Measurements from ENCODE around the gene CCDC66. TPM values are rescaled to one million over a fixed set of nuclear protein-coding genes. Genes with fewer than 3 reads are reported as not detected.

The CCDC66 gene
- polyA plus RNA-seq, 1 of the 3 experiments (the other 2 are of a cell fraction): 4.6 TPM

GRCh38 chr3:56613016-56613415 lies 56.0 kb downstream of the CCDC66 start:
- 100% methylated on average over 1 of the region's 1 CpG for WGBS (ENCODE audit: low lambda C conversion rate)
- no peak for DNase-seq
- no peak overlapping the region for H3K4me2 ChIP-seq
- no peaks in the 10 kb centered on the region for H3K27me3 ChIP-seq (ENCODE audit: insufficient read depth)
- peaks cover 12% of the 10 kb centered on the region for H3F3A ChIP-seq (replicated peaks; ENCODE audit: insufficient read depth)
- H3K4me3 ChIP-seq (ENCODE audit: low read depth in 2 of 2, low read length in 1 of 2): no peak overlapping the region
- no peaks in the 10 kb centered on the region for H4K20me1 ChIP-seq (ENCODE audit: insufficient read depth)
- peaks cover 3% of the 10 kb centered on the region; the same call in 1 of the 2 replicates for H3K79me2 ChIP-seq (ENCODE audit: insufficient read depth)
- CTCF ChIA-PET: no interaction called here
- TF ChIP-seq, protein P1, sequence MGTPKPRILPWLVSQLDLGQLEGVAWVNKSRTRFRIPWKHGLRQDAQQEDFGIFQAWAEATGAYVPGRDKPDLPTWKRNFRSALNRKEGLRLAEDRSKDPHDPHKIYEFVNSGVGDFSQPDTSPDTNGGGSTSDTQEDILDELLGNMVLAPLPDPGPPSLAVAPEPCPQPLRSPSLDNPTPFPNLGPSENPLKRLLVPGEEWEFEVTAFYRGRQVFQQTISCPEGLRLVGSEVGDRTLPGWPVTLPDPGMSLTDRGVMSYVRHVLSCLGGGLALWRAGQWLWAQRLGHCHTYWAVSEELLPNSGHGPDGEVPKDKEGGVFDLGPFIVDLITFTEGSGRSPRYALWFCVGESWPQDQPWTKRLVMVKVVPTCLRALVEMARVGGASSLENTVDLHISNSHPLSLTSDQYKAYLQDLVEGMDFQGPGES (IDR thresholded peaks at IDR 0.05; ENCODE audit: low read depth, low read length): no peak
- TF ChIP-seq CHD2 (IDR thresholded peaks at IDR 0.05; ENCODE audit: low read length, partially characterized antibody) (no peak), RCOR1 (IDR thresholded peaks at IDR 0.05; ENCODE audit: low read length) (no peak), SIN3A (IDR thresholded peaks at IDR 0.05; ENCODE audit: borderline replicate concordance, low read depth, low read length) (no peak), USF2 (IDR thresholded peaks at IDR 0.05; ENCODE audit: borderline replicate concordance, low read depth, low read length) (no peak), FOSL2 (IDR thresholded peaks at IDR 0.05; ENCODE audit: borderline replicate concordance, low read depth) (no peak), MAX (IDR thresholded peaks at IDR 0.05; ENCODE audit: low read depth) (no peak), POLR2AphosphoS5 (IDR thresholded peaks at IDR 0.05; ENCODE audit: low read depth, low read length) (no peak)
- no peaks in the 10 kb centered on the region for H3K9me2 ChIP-seq
- no peaks in the 10 kb centered on the region for H3K4me1 ChIP-seq (ENCODE audit: control insufficient read depth in 1 of 2, insufficient read depth in 2 of 2, low read depth in 1 of 2, low read length in 1 of 2)
- H3K9me3 ChIP-seq: no peaks in the 10 kb centered on the region
- H2AFZ ChIP-seq (ENCODE audit: low read depth): no peak overlapping the region
- POLR2A ChIA-PET: no interaction called here
- H3K9ac ChIP-seq: no peak overlapping the region
- H3K36me3 ChIP-seq (replicated peaks in 1 of 2; ENCODE audit: control insufficient read depth in 1 of 2, insufficient read depth in 2 of 2, low read length in 1 of 2): peaks cover 46% of the 10 kb centered on the region in 2 experiments
- no peak overlapping the region for H3K27ac ChIP-seq (ENCODE audit: low read depth in 2 of 2, low read length in 1 of 2)

- ChIA-PET CTCF (interaction anchor here (0.6 kb wide), 1 partner anchor 55 kb away, joined by 3 read pairs; no protein-coding TSS in a partner anchor), POLR2A (no interaction called here)
- Histone ChIP-seq H3K9me3 (no peaks in the 10 kb centered on the region), H3K4me3 (ENCODE audit: low read depth in 2 of 2, low read length in 1 of 2) (no peak overlapping the region), H3F3A (replicated peaks; ENCODE audit: insufficient read depth) (peaks cover 14% of the 10 kb centered on the region), H4K20me1 (ENCODE audit: insufficient read depth) (no peaks in the 10 kb centered on the region), H3K9ac (no peak overlapping the region), H3K27me3 (ENCODE audit: insufficient read depth) (no peaks in the 10 kb centered on the region), H3K4me1 (ENCODE audit: control insufficient read depth in 1 of 2, insufficient read depth in 2 of 2, low read depth in 1 of 2, low read length in 1 of 2) (no peaks in the 10 kb centered on the region), H3K79me2 (ENCODE audit: insufficient read depth) (no peaks in the 10 kb centered on the region), H3K4me2 (no peak overlapping the region), H3K27ac (ENCODE audit: low read depth in 2 of 2, low read length in 1 of 2) (no peak overlapping the region), H2AFZ (ENCODE audit: low read depth) (no peak overlapping the region), H3K36me3 (replicated peaks in 1 of 2; ENCODE audit: control insufficient read depth in 1 of 2, insufficient read depth in 2 of 2, low read length in 1 of 2) (peaks cover 71 to 72% of the 10 kb centered on the region in 2 experiments), H3K9me2 (no peaks in the 10 kb centered on the region)
- no peak for DNase-seq
- 93% methylated on average over 2 of the region's 2 CpGs for WGBS (ENCODE audit: low lambda C conversion rate)
- TF ChIP-seq FOSL2 (IDR thresholded peaks at IDR 0.05; ENCODE audit: borderline replicate concordance, low read depth): no peak
- TF ChIP-seq FOXM1 (IDR thresholded peaks at IDR 0.05; ENCODE audit: low read depth): no peak
- TF ChIP-seq FOXJ3 (CRISPR knock-in tag; IDR thresholded peaks at IDR 0.05): no peak
- TF ChIP-seq GATA2 (CRISPR knock-in tag; IDR thresholded peaks at IDR 0.05): no peak
- no peak for TF ChIP-seq MXI1 (IDR thresholded peaks at IDR 0.05; ENCODE audit: low read depth, low read length)
- TF ChIP-seq YY1 (IDR thresholded peaks at IDR 0.05; ENCODE audit: low read depth): no peak
- no peak for TF ChIP-seq RAD21 (IDR thresholded peaks at IDR 0.05; ENCODE audit: low read length)
- TF ChIP-seq RXRA (IDR thresholded peaks at IDR 0.05; ENCODE audit: borderline replicate concordance, low read depth): no peak
- TF ChIP-seq, protein P1 (IDR thresholded peaks at IDR 0.05; ENCODE audit: low read depth, low read length): no peak
- TF ChIP-seq JUND (IDR thresholded peaks at IDR 0.05): no peak
- no peak for TF ChIP-seq GABPA (IDR thresholded peaks at IDR 0.05; ENCODE audit: low read depth)
- no peak for TF ChIP-seq CHD2 (IDR thresholded peaks at IDR 0.05; ENCODE audit: low read length, partially characterized antibody)
- no peak for TF ChIP-seq CTCF (IDR thresholded peaks at IDR 0.05)
- no peak for TF ChIP-seq REST (IDR thresholded peaks at IDR 0.05; ENCODE audit: low read depth, low read length)
Measured at GRCh38 chr3:56616478-56617006, 59.6 kb downstream of the CCDC66 start.

Measured in SK-N-SH (cell line).